Measurements from ENCODE around the gene NUTM2D. TPM values are rescaled to one million over a fixed set of nuclear protein-coding genes. Genes with fewer than 3 reads are reported as not detected.
"Not testable (repeated sequence)": the region's sequence is repeated elsewhere in the genome, so short reads cannot be mapped to it uniquely, and the experiment has no call there.

The NUTM2D gene
- total and polyA plus RNA-seq, 2 of the 4 experiments (the other 2 are of a cell fraction) = 0.54 to 1.9 TPM

DNA sequence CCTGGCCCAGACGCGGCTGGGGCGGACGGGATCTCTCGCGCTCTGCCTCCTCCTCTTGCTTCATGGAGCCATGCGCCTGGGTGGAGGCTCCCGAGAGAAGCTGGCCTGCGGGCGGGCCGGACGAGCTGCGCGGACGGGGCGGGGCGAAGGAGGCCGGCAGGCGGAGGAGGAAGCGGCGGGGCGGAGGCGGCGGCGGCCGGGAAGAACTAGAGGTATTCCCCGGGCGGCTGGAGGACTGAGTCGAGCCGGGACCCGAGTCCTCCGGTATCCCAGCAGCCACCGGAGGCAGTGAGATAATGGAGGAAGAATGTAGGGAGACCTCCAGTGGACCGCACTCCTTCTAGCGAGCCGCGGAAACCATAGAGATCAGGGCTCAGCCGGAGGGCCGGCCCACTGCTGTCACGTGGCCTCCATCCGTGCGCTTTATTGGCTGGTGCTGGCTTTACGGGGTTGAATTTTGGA lies 15.3 kb upstream of the NUTM2D start:
- H3K9me1 ChIP-seq (ENCODE audit: insufficient read depth, low read length); H4K8ac ChIP-seq (ENCODE audit: low read depth in 2 of 2, low read length in 2 of 2); H3K23ac ChIP-seq (ENCODE audit: low read depth, low read length); H2AK5ac ChIP-seq (ENCODE audit: low read depth, low read length); H4K91ac ChIP-seq (ENCODE audit: insufficient read depth, low read depth, low read length); H3K9me3 ChIP-seq (ENCODE audit: control insufficient read depth, insufficient read depth, low read length); in situ Hi-C loops (cut with MboI; ENCODE audit: low sequenced_read_pairs); H2AFZ ChIP-seq (replicated peaks; ENCODE audit: low read length, poor library complexity); H2BK120ac ChIP-seq (ENCODE audit: low read depth, low read length); H3K56ac ChIP-seq (ENCODE audit: extremely low read depth, insufficient read depth, low read length); H2BK20ac ChIP-seq (ENCODE audit: low read depth, low read length); H3K14ac ChIP-seq (replicated peaks; ENCODE audit: low read depth, low read length); H3K4me1 ChIP-seq (ENCODE audit: control insufficient read depth, insufficient read depth, low read length); H3K4ac ChIP-seq (ENCODE audit: low read depth, low read length); H3K4me2 ChIP-seq (ENCODE audit: low read depth, low read length); H3K18ac ChIP-seq (ENCODE audit: low read depth, low read length); H3K27me3 ChIP-seq (ENCODE audit: control insufficient read depth, insufficient read depth, low read length); CTCF ChIA-PET; H2BK15ac ChIP-seq (ENCODE audit: low read depth, low read length); POLR2A ChIA-PET (ENCODE audit: unreplicated experiment); dilution Hi-C loops (cut with HindIII; ENCODE audit: low sequenced_read_pairs, unreplicated experiment); H3K79me1 ChIP-seq (ENCODE audit: low read depth in 1 of 2, low read length in 2 of 2); H3K36me3 ChIP-seq (ENCODE audit: control insufficient read depth, insufficient read depth, low read length); H2AK9ac ChIP-seq (replicated peaks; ENCODE audit: low read depth, low read length, poor library complexity); H4K20me1 ChIP-seq (ENCODE audit: insufficient read depth, low read length); BruUV-seq (replicated peaks): not testable (repeated sequence)
- Histone ChIP-seq H3K27ac (ENCODE audit: insufficient read depth, low read length) (peak overlapping the region; percentile 66), H2BK5ac (ENCODE audit: low read depth, low read length, poor library complexity, severe bottlenecking) (peak overlapping the region; percentile 82), H3K9ac (ENCODE audit: low read depth, low read length) (peak overlapping the region; percentile 72), H3K4me3 (ENCODE audit: insufficient read depth, low read depth, low read length) (peak overlapping the region; percentile 81), H4K5ac (ENCODE audit: low read depth, low read length) (peak overlapping the region; percentile 58; the same call in 1 of the 2 replicates)
- 0 out of 2 replicates have a peak, but pooled peaks have one; percentile 60 for TF ChIP-seq MXI1 (IDR thresholded peaks at IDR 0.05; ENCODE audit: borderline replicate concordance, low read depth, low read length)
- TF ChIP-seq CEBPB (IDR thresholded peaks at IDR 0.05; ENCODE audit: low read depth, low read length) = 0 out of 2 replicates have a peak, but pooled peaks have one; percentile 9
- peak; percentile 52; the same call in 1 of the 2 replicates for TF ChIP-seq POLR2A (IDR thresholded peaks at IDR 0.05; ENCODE audit: low read depth, low read length)
- 0% methylated on average over 5 of the region's 43 CpGs; no CpG with 5 or more reads in 1 of the 2 experiments for WGBS, 2 experiments (ENCODE audit: extremely low coverage in 2 of 2, insufficient read length in 1 of 2)
- intact Hi-C loops (cut with micrococcal nuclease) = loop anchor here (5.0 kb wide), 1 partner anchor 165 kb away; no protein-coding TSS in a partner anchor
- DNase-seq (peak; percentile 92), ATAC-seq (ENCODE audit: low read depth) (peak; percentile 84)
